HepG2 (cell line): ENCODE measurements around the gene GPN2. TPM values are rescaled to one million over a fixed set of nuclear protein-coding genes. Genes with fewer than 3 reads are reported as not detected.

Source experiments
- ATAC-seq: fragments of 200-7000 bp; cut with Tn5 transposase; 3 replicates; pipeline ENCODE4 v1.9.1; 2020; ENCODE audit warnings: mild to moderate bottlenecking, moderate library complexity
- BruUV-seq: library from RNA; stranded (reverse); fragments of 400-500 nt; replicated peaks from 2 replicates; lab custom pipeline; 2021; lab: Mats Ljungman, UMichigan
- CTCF ChIA-PET: fragments of 300-600 bp; formaldehyde crosslinking; extraction: SDS; loops from one replicate; lab custom pipeline; 2021; ENCODE audit warnings: low total read pairs, inconsistent platforms, low intra/inter-chr PET ratio; lab: Yijun Ruan, JAX
- POLR2A ChIA-PET: fragments of 350-600 bp; sonication (Branson Sonifier 250); formaldehyde crosslinking; loops from one replicate; lab custom pipeline; 2020; ENCODE audit warnings: antibody characterized with exemption, inconsistent platforms; lab: Yijun Ruan, JAX
- DNase-seq: peaks from one replicate; pipeline ENCODE4 v3.0.0-alpha.2; 2015; ENCODE audit warnings: low spot score
- FAIRE-seq: peaks from 3 replicates; lab custom pipeline; 2011; peaks lifted over from hg19 to GRCh38; lab: Jason Lieb, UNC
- H2AFZ ChIP-seq: one replicate; pipeline ENCODE4 v1.6.1; 2011; ENCODE audit warnings: low read length, inconsistent platforms
- H3K27ac ChIP-seq: fragments of 300-600 bp; 3 replicates; pipeline ENCODE4 v1.8.0; 2011; ENCODE audit warnings: mixed run types, mild to moderate bottlenecking, mixed read lengths, low read length, inconsistent platforms; ENCODE audit not compliant: insufficient read depth; ENCODE audit errors: extremely low read length
- H3K27me3 ChIP-seq, 2 experiments: fragments of 200-600 bp in 1 of 2; 2 replicates in 1 of 2; 3 replicates in 1 of 2; pipeline versions ENCODE4 v1.6.0 to v1.8.0; 2011; ENCODE audit warnings: low read length in 2 of 2, mild to moderate bottlenecking in 2 of 2, moderate library complexity in 2 of 2, inconsistent platforms in 1 of 2; ENCODE audit not compliant: insufficient read depth in 2 of 2, control insufficient read depth in 1 of 2
- H3K36me3 ChIP-seq, 2 experiments: fragments of 200-600 bp in 1 of 2; replicated peaks in 1 of 2; 2 replicates in 1 of 2; 3 replicates in 1 of 2; pipeline versions ENCODE4 v1.5.1 to v1.8.0; 2011; ENCODE audit warnings: low read length in 2 of 2, inconsistent platforms in 1 of 2; ENCODE audit not compliant: insufficient read depth in 2 of 2, control insufficient read depth in 1 of 2
- H3K4me1 ChIP-seq: 2 replicates; pipeline ENCODE4 v1.5.1; 2012; ENCODE audit warnings: low read length, inconsistent platforms; ENCODE audit not compliant: insufficient read depth
- H3K4me2 ChIP-seq: 2 replicates; pipeline ENCODE4 v1.6.0; 2011; ENCODE audit warnings: low read depth, low read length, inconsistent platforms
- H3K4me3 ChIP-seq, 3 experiments: fragments of 200-600 bp in 1 of 3; sonication (generic), shearing (Covaris generic) in 1 of 3; replicated peaks in 1 of 3; 2 replicates each; pipeline ENCODE4 v1.5.1; 2011 to 2016; ENCODE audit warnings: low read length in 3 of 3, inconsistent platforms in 2 of 3, low read depth in 2 of 3, mild to moderate bottlenecking in 2 of 3, control low read depth in 1 of 3, mixed read lengths in 1 of 3; ENCODE audit not compliant: insufficient read depth in 1 of 3
- H3K79me2 ChIP-seq: one replicate; pipeline ENCODE4 v1.6.1; 2011; ENCODE audit warnings: low read length, inconsistent platforms; ENCODE audit not compliant: insufficient read depth
- H3K9ac ChIP-seq: 2 replicates; pipeline ENCODE4 v1.6.0; 2011; ENCODE audit warnings: mild to moderate bottlenecking, low read depth, low read length, inconsistent platforms; ENCODE audit not compliant: insufficient read depth
- H3K9me3 ChIP-seq: 2 replicates; pipeline ENCODE4 v1.5.1; 2012; ENCODE audit warnings: mild to moderate bottlenecking, low read length
- H4K20me1 ChIP-seq: 2 replicates; pipeline ENCODE4 v1.6.0; 2011; ENCODE audit warnings: inconsistent platforms, mild to moderate bottlenecking, low read length, moderate library complexity; ENCODE audit not compliant: insufficient read depth
- CENPBD1 ChIP-seq: sonication (generic); formaldehyde crosslinking; IDR thresholded peaks from 2 replicates; pipeline ENCODE4 v1.8.0; 2022; ENCODE audit warnings: missing genetic modification reagents, low read depth, mild to moderate bottlenecking, borderline replicate concordance
- CSRNP2 ChIP-seq: sonication (generic); formaldehyde crosslinking; conservative IDR thresholded peaks from 2 replicates; pipeline ENCODE4 v1.8.0; 2022; ENCODE audit warnings: low read depth, missing genetic modification reagents
- DR1 ChIP-seq: sonication (generic); formaldehyde crosslinking; IDR thresholded peaks from 2 replicates; pipeline ENCODE4 v1.8.0; 2021; ENCODE audit warnings: mild to moderate bottlenecking, missing genetic modification reagents, inconsistent platforms
- ETS1 ChIP-seq: sonication (generic); formaldehyde crosslinking; IDR thresholded peaks from 2 replicates; pipeline ENCODE4 v1.4.0; 2020; ENCODE audit warnings: missing genetic modification reagents
- GMEB1 ChIP-seq: sonication (generic); formaldehyde crosslinking; IDR thresholded peaks from 2 replicates; pipeline ENCODE4 v1.5.1; 2020; ENCODE audit warnings: missing genetic modification reagents, mild to moderate bottlenecking, borderline replicate concordance
- NCOA5 ChIP-seq: sonication (generic); formaldehyde crosslinking; IDR thresholded peaks from 2 replicates; pipeline ENCODE4 v1.4.0; 2020; ENCODE audit warnings: missing genetic modification reagents
- PREB ChIP-seq: sonication (generic); formaldehyde crosslinking; IDR thresholded peaks from 2 replicates; pipeline ENCODE4 v1.4.0; 2020; ENCODE audit warnings: missing genetic modification reagents
- REST ChIP-seq, 2 experiments: IDR thresholded peaks; 2 replicates each; pipeline ENCODE4 v1.6.1; 2011 to 2012; ENCODE audit warnings: low read length in 2 of 2, borderline replicate concordance in 1 of 2, low read depth in 1 of 2, mild to moderate bottlenecking in 1 of 2, moderate library complexity in 1 of 2
- SMARCE1 ChIP-seq: fragments of 450-650 bp; IDR thresholded peaks from 2 replicates; pipeline ENCODE4 v1.6.1; 2017; ENCODE audit warnings: borderline replicate concordance
- SRSF1 ChIP-seq: fragments of 200-400 bp; formaldehyde crosslinking; optimal IDR thresholded peaks from 2 replicates; pipeline ENCODE3; 2017; ENCODE audit warnings: mild to moderate bottlenecking, low read depth, low read length, moderate library complexity
- ZFYVE20 ChIP-seq: sonication (generic); formaldehyde crosslinking; IDR thresholded peaks from 2 replicates; pipeline ENCODE4 v1.8.0; 2023; ENCODE audit warnings: low read depth, mild to moderate bottlenecking, moderate library complexity, missing genetic modification reagents, borderline replicate concordance
- ZNF678 ChIP-seq: sonication (generic); formaldehyde crosslinking; IDR thresholded peaks from 2 replicates; pipeline ENCODE4 v1.4.0; 2020; ENCODE audit warnings: mild to moderate bottlenecking, missing genetic modification reagents
- ZNF792 ChIP-seq: IDR thresholded peaks from 2 replicates; pipeline ENCODE4 v1.6.1; 2016
- ZSCAN29 ChIP-seq: sonication (generic); formaldehyde crosslinking; conservative IDR thresholded peaks from 2 replicates; pipeline ENCODE4 v1.4.0; 2020; ENCODE audit warnings: mild to moderate bottlenecking, missing genetic modification reagents
- WGBS: methylation state at CpG from one replicate; pipeline ENCODE4 v1.1.6; 2017; ENCODE audit warnings: low lambda C conversion rate; 5-methylcytosine and 5-hydroxymethylcytosine counted together
- in situ Hi-C: cut with HindIII; loops from 2 replicates; pipeline ENCODE4 v1.10.0; 2017; ENCODE audit warnings: low pct_unique_long_range_greater_than_20kb; ENCODE audit not compliant: extremely low pct_ligation_motif_present
- intact Hi-C: fragments of 100-400 bp; cut with micrococcal nuclease; formaldehyde crosslinking; loops from one replicate; pipeline ENCODE4 v1.10.0; 2022; ENCODE audit not compliant: unreplicated experiment
- polyA plus RNA-seq, 8 experiments: library from polyadenylated mRNA; depleted of rRNA in 3 of 8; stranded (reverse) in 7 of 8; unstranded in 1 of 8; fragments of >200 nt; fragmentation: Illumina TruSeq in 4 of 8; extraction: Trizol in 4 of 8; gene quantifications; 2 replicates each; pipeline versions ENCODE4 v1.2.1 to v1.2.3, GENCODE V29; 2011 to 2016; ENCODE audit warnings: low read depth in 4 of 8, missing spikeins in 1 of 8, mixed read lengths in 1 of 8; ENCODE audit not compliant: insufficient read depth in 1 of 8
- total RNA-seq, 5 experiments: library from RNA; depleted of rRNA; stranded (reverse); fragments of >200 nt; fragmentation: Illumina TruSeq; extraction: Trizol; gene quantifications; 2 replicates each; pipeline ENCODE4 v1.2.3, GENCODE V29; 2016; ENCODE audit warnings: low read depth in 1 of 5

The GPN2 gene
- total and polyA plus RNA-seq, 2 of the 13 experiments (the other 11 are each of a cell fraction or from before 2014, with no cell fraction given): 19.3 to 38.9 TPM

- Histone ChIP-seq H4K20me1 (no peaks in the 10 kb centered on the region), H3K27ac (no peak overlapping the region), H3K79me2 (no peaks in the 10 kb centered on the region), H3K4me3 (no peak overlapping the region), H3K4me1 (peaks cover 16% of the 10 kb centered on the region), H3K9me3 (no peaks in the 10 kb centered on the region), H2AFZ (no peak overlapping the region), H3K4me2 (no peak overlapping the region), H3K27me3 (no peaks in the 10 kb centered on the region), H3K36me3 (peaks cover 12 to 15% of the 10 kb centered on the region in 2 experiments; a peak in 4 of 5 replicates), H3K9ac (no peak overlapping the region)
- intact Hi-C loops (no loop called here), in situ Hi-C loops (no loop called here)
- DNase-seq: no peak
- ChIA-PET CTCF (interaction anchor here (1.3 kb wide), 1 partner anchor 21 kb away, joined by 3 read pairs; no protein-coding TSS in a partner anchor), POLR2A (interaction anchor here (1.4 kb wide), 1 partner anchor 47 kb away, joined by 3 read pairs; no protein-coding TSS in a partner anchor)
- BruUV-seq: no TSS peak
- no peak for ATAC-seq
- FAIRE-seq: no peak
- WGBS: 96% methylated on average over 7 of the region's 8 CpGs
- TF ChIP-seq ZNF678: no peak
- TF ChIP-seq GMEB1: no peak
- TF ChIP-seq ZSCAN29 (CRISPR knock-in tag): no peak
- no peak for TF ChIP-seq REST (IDR thresholded peaks at IDR 0.05; ENCODE audit: borderline replicate concordance in 1 of 2, low read depth in 1 of 2, low read length in 2 of 2)
- no peak for TF ChIP-seq SRSF1
- TF ChIP-seq SMARCE1: no peak
- no peak for TF ChIP-seq CENPBD1 (CRISPR knock-in tag)
- no peak for TF ChIP-seq DR1 (CRISPR knock-in tag)
- TF ChIP-seq NCOA5: no peak
- no peak for TF ChIP-seq PREB (CRISPR knock-in tag)
- TF ChIP-seq CSRNP2 (CRISPR knock-in tag): no peak
- TF ChIP-seq ZNF792: no peak
- TF ChIP-seq ETS1 (CRISPR knock-in tag): no peak
- no peak for TF ChIP-seq ZFYVE20 (CRISPR knock-in tag)
Observed at GRCh38 chr1:26857473-26858060, 32.5 kb downstream of the GPN2 start.
